HepG2 (cell line): Measurements from ENCODE around the gene G6PC3. TPM values are rescaled to one million over a fixed set of nuclear protein-coding genes. Genes with fewer than 3 reads are reported as not detected.

Experiments used
- ATAC-seq: fragments of 200-7000 bp; cut with Tn5 transposase; 3 replicates; pipeline ENCODE4 v1.9.1; 2020; ENCODE audit warnings: mild to moderate bottlenecking, moderate library complexity
- BruUV-seq: library from RNA; stranded (reverse); fragments of 400-500 nt; replicated peaks from 2 replicates; lab custom pipeline; 2021; lab: Mats Ljungman, UMichigan
- CTCF ChIA-PET: fragments of 300-600 bp; formaldehyde crosslinking; extraction: SDS; loops from one replicate; lab custom pipeline; 2021; ENCODE audit warnings: low total read pairs, inconsistent platforms, low intra/inter-chr PET ratio; lab: Yijun Ruan, JAX
- POLR2A ChIA-PET: fragments of 350-600 bp; sonication (Branson Sonifier 250); formaldehyde crosslinking; loops from one replicate; lab custom pipeline; 2020; ENCODE audit warnings: antibody characterized with exemption, inconsistent platforms; lab: Yijun Ruan, JAX
- DNase-seq: peaks from one replicate; pipeline ENCODE4 v3.0.0-alpha.2; 2015; ENCODE audit warnings: low spot score
- FAIRE-seq: peaks from 3 replicates; lab custom pipeline; 2011; peaks lifted over from hg19 to GRCh38; lab: Jason Lieb, UNC
- H2AFZ ChIP-seq: one replicate; pipeline ENCODE4 v1.6.1; 2011; ENCODE audit warnings: low read length, inconsistent platforms
- H3K27ac ChIP-seq: fragments of 300-600 bp; 3 replicates; pipeline ENCODE4 v1.8.0; 2011; ENCODE audit warnings: mixed run types, mild to moderate bottlenecking, mixed read lengths, low read length, inconsistent platforms; ENCODE audit not compliant: insufficient read depth; ENCODE audit errors: extremely low read length
- H3K27me3 ChIP-seq, 2 experiments: fragments of 200-600 bp in 1 of 2; 2 replicates in 1 of 2; 3 replicates in 1 of 2; pipeline versions ENCODE4 v1.6.0 to v1.8.0; 2011; ENCODE audit warnings: low read length in 2 of 2, mild to moderate bottlenecking in 2 of 2, moderate library complexity in 2 of 2, inconsistent platforms in 1 of 2; ENCODE audit not compliant: insufficient read depth in 2 of 2, control insufficient read depth in 1 of 2
- H3K36me3 ChIP-seq, 2 experiments: fragments of 200-600 bp in 1 of 2; replicated peaks in 1 of 2; 2 replicates in 1 of 2; 3 replicates in 1 of 2; pipeline versions ENCODE4 v1.5.1 to v1.8.0; 2011; ENCODE audit warnings: low read length in 2 of 2, inconsistent platforms in 1 of 2; ENCODE audit not compliant: insufficient read depth in 2 of 2, control insufficient read depth in 1 of 2
- H3K4me1 ChIP-seq: 2 replicates; pipeline ENCODE4 v1.5.1; 2012; ENCODE audit warnings: low read length, inconsistent platforms; ENCODE audit not compliant: insufficient read depth
- H3K4me2 ChIP-seq: 2 replicates; pipeline ENCODE4 v1.6.0; 2011; ENCODE audit warnings: low read depth, low read length, inconsistent platforms
- H3K4me3 ChIP-seq, 3 experiments: fragments of 200-600 bp in 1 of 3; sonication (generic), shearing (Covaris generic) in 1 of 3; replicated peaks in 1 of 3; 2 replicates each; pipeline ENCODE4 v1.5.1; 2011 to 2016; ENCODE audit warnings: low read length in 3 of 3, inconsistent platforms in 2 of 3, low read depth in 2 of 3, mild to moderate bottlenecking in 2 of 3, control low read depth in 1 of 3, mixed read lengths in 1 of 3; ENCODE audit not compliant: insufficient read depth in 1 of 3
- H3K79me2 ChIP-seq: one replicate; pipeline ENCODE4 v1.6.1; 2011; ENCODE audit warnings: low read length, inconsistent platforms; ENCODE audit not compliant: insufficient read depth
- H3K9ac ChIP-seq: 2 replicates; pipeline ENCODE4 v1.6.0; 2011; ENCODE audit warnings: mild to moderate bottlenecking, low read depth, low read length, inconsistent platforms; ENCODE audit not compliant: insufficient read depth
- H3K9me3 ChIP-seq: 2 replicates; pipeline ENCODE4 v1.5.1; 2012; ENCODE audit warnings: mild to moderate bottlenecking, low read length
- H4K20me1 ChIP-seq: 2 replicates; pipeline ENCODE4 v1.6.0; 2011; ENCODE audit warnings: inconsistent platforms, mild to moderate bottlenecking, low read length, moderate library complexity; ENCODE audit not compliant: insufficient read depth
- AGO2 ChIP-seq: fragments of 200-400 bp; formaldehyde crosslinking; optimal IDR thresholded peaks from 2 replicates; pipeline ENCODE3; 2017; ENCODE audit warnings: mild to moderate bottlenecking, low read depth, low read length, moderate library complexity
- ATRX ChIP-seq: sonication (generic); formaldehyde crosslinking; IDR thresholded peaks from 2 replicates; pipeline ENCODE4 v1.4.0; 2020; ENCODE audit warnings: missing genetic modification reagents, borderline replicate concordance
- POLR2G ChIP-seq: fragments of 200-400 bp; formaldehyde crosslinking; IDR thresholded peaks from 2 replicates; pipeline ENCODE4 v1.6.1; 2018; ENCODE audit warnings: mild to moderate bottlenecking, low read depth, low read length, moderate library complexity
- PREB ChIP-seq: sonication (generic); formaldehyde crosslinking; IDR thresholded peaks from 2 replicates; pipeline ENCODE4 v1.4.0; 2020; ENCODE audit warnings: missing genetic modification reagents
- RELA ChIP-seq: sonication (generic); formaldehyde crosslinking; IDR thresholded peaks from 2 replicates; pipeline ENCODE4 v1.4.0; 2020; ENCODE audit warnings: missing genetic modification reagents
- ZNF703 ChIP-seq: sonication (generic); formaldehyde crosslinking; IDR thresholded peaks from 2 replicates; pipeline ENCODE4 v1.5.1; 2020; ENCODE audit warnings: missing genetic modification reagents, mild to moderate bottlenecking, moderate library complexity, borderline replicate concordance
- ZNF768 ChIP-seq: sonication (generic); formaldehyde crosslinking; IDR thresholded peaks from 2 replicates; pipeline ENCODE4 v1.4.0; 2020; ENCODE audit warnings: missing genetic modification reagents
- ZNF772 ChIP-seq: sonication (generic); formaldehyde crosslinking; IDR thresholded peaks from 2 replicates; pipeline ENCODE4 v1.5.0; 2020; ENCODE audit warnings: mild to moderate bottlenecking, missing genetic modification reagents
- ZNF776 ChIP-seq: sonication (generic); formaldehyde crosslinking; IDR thresholded peaks from 2 replicates; pipeline ENCODE4 v1.4.0; 2020; ENCODE audit warnings: mild to moderate bottlenecking, missing genetic modification reagents
- WGBS: methylation state at CpG from one replicate; pipeline ENCODE4 v1.1.6; 2017; ENCODE audit warnings: low lambda C conversion rate; 5-methylcytosine and 5-hydroxymethylcytosine counted together
- in situ Hi-C: cut with HindIII; loops from 2 replicates; pipeline ENCODE4 v1.10.0; 2017; ENCODE audit warnings: low pct_unique_long_range_greater_than_20kb; ENCODE audit not compliant: extremely low pct_ligation_motif_present
- intact Hi-C: fragments of 100-400 bp; cut with micrococcal nuclease; formaldehyde crosslinking; loops from one replicate; pipeline ENCODE4 v1.10.0; 2022; ENCODE audit not compliant: unreplicated experiment
- polyA plus RNA-seq, 8 experiments: library from polyadenylated mRNA; depleted of rRNA in 3 of 8; stranded (reverse) in 7 of 8; unstranded in 1 of 8; fragments of >200 nt; fragmentation: Illumina TruSeq in 4 of 8; extraction: Trizol in 4 of 8; gene quantifications; 2 replicates each; pipeline versions ENCODE4 v1.2.1 to v1.2.3, GENCODE V29; 2011 to 2016; ENCODE audit warnings: low read depth in 4 of 8, missing spikeins in 1 of 8, mixed read lengths in 1 of 8; ENCODE audit not compliant: insufficient read depth in 1 of 8
- total RNA-seq, 5 experiments: library from RNA; depleted of rRNA; stranded (reverse); fragments of >200 nt; fragmentation: Illumina TruSeq; extraction: Trizol; gene quantifications; 2 replicates each; pipeline ENCODE4 v1.2.3, GENCODE V29; 2016; ENCODE audit warnings: low read depth in 1 of 5
- TF ChIP-seq, protein P1 (sequence below): sonication (generic); formaldehyde crosslinking; IDR thresholded peaks from 2 replicates; pipeline ENCODE4 v1.4.0; 2020; ENCODE audit warnings: missing genetic modification reagents
- TF ChIP-seq, protein P2 (sequence below): sonication (generic); formaldehyde crosslinking; IDR thresholded peaks from 2 replicates; pipeline ENCODE4 v1.4.0; 2020; ENCODE audit warnings: missing genetic modification reagents, borderline replicate concordance
- TF ChIP-seq, protein P3 (sequence below): sonication (generic); formaldehyde crosslinking; IDR thresholded peaks from 2 replicates; pipeline ENCODE4 v1.5.1; 2020; ENCODE audit warnings: mild to moderate bottlenecking, missing genetic modification reagents, moderate library complexity

G6PC3 gene
- total and polyA plus RNA-seq, 2 of the 13 experiments (the other 11 are each of a cell fraction or from before 2014, with no cell fraction given) = 38.5 to 75.8 TPM

GRCh38 chr17:44022246-44022645 is 48.3 kb upstream of the G6PC3 start (continued):
- TF ChIP-seq ZNF772 (CRISPR knock-in tag) = no peak
- TF ChIP-seq, all 625 proteins: peak for 0

DNA sequence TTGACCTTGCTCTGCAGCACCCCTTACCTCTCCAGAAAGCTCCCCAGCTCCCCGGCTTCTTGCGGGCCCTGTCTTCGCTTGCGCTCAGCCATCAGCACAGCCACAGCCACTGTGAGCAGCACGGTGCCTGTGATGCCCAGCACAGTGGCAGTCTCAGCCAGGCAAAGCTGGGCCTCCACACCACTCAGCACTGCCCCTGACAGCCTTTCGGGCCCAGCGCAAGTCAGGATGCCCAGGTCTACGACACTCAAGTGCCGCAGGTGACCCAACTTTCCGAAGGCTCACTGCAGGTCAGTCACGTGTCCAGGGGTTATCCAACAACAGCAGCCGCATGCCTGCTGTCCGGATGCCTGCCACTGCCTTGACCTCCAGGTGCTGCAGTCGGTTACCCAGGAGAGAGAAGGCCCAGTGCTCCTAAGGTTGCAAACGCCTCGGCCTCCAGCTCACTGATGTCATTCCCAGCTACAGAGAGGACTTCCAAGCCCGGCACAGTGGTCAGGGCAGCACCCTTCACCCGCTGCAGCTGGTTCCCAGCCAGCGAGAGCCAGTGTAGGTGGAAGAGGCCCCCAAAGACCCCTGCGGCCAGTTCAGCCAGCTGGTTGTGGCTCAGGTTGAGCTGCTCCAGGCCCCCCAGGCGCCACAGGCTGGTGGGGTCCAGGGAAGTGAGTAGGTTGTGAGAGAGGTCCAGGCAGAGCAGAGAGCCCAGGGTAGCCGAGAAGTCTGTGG is 46.8 kb upstream of the G6PC3 start:
- intact Hi-C loops = no loop called here
- ATAC-seq (peak; percentile 25), FAIRE-seq (no peak), DNase-seq (no peak)
- Histone ChIP-seq H2AFZ (no peak overlapping the region), H3K79me2 (no peaks in the 10 kb centered on the region), H3K4me2 (no peak overlapping the region), H3K9me3 (no peaks in the 10 kb centered on the region), H3K4me1 (no peaks in the 10 kb centered on the region), H4K20me1 (no peaks in the 10 kb centered on the region), H3K4me3 (no peak overlapping the region), H3K9ac (no peak overlapping the region), H3K27me3 (no peaks in the 10 kb centered on the region), H3K36me3 (peaks cover 5 to 11% of the 10 kb centered on the region in 2 experiments; a peak in 3 of 5 replicates), H3K27ac (no peak overlapping the region)
- WGBS = 96% methylated on average over 20 of the region's 22 CpGs
- no TSS peak for BruUV-seq
- POLR2A ChIA-PET = interaction anchor here (0.7 kb wide), 1 partner anchor 752 kb away, joined by 3 read pairs; no protein-coding TSS in a partner anchor
- in situ Hi-C loops = no loop called here
- CTCF ChIA-PET = no interaction called here
- 0 out of 2 replicates have a peak, but pooled peaks have one; percentile 24 for TF ChIP-seq ZNF776 (CRISPR knock-in tag)
- peak; percentile 20; the same call in 1 of the 2 replicates for TF ChIP-seq POLR2G
- no peak for TF ChIP-seq RELA
- TF ChIP-seq, protein P1, sequence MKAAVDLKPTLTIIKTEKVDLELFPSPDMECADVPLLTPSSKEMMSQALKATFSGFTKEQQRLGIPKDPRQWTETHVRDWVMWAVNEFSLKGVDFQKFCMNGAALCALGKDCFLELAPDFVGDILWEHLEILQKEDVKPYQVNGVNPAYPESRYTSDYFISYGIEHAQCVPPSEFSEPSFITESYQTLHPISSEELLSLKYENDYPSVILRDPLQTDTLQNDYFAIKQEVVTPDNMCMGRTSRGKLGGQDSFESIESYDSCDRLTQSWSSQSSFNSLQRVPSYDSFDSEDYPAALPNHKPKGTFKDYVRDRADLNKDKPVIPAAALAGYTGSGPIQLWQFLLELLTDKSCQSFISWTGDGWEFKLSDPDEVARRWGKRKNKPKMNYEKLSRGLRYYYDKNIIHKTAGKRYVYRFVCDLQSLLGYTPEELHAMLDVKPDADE (CRISPR knock-in tag) = no peak
- TF ChIP-seq PREB = no peak
- TF ChIP-seq ATRX (CRISPR knock-in tag) = no peak
- TF ChIP-seq, protein P2, sequence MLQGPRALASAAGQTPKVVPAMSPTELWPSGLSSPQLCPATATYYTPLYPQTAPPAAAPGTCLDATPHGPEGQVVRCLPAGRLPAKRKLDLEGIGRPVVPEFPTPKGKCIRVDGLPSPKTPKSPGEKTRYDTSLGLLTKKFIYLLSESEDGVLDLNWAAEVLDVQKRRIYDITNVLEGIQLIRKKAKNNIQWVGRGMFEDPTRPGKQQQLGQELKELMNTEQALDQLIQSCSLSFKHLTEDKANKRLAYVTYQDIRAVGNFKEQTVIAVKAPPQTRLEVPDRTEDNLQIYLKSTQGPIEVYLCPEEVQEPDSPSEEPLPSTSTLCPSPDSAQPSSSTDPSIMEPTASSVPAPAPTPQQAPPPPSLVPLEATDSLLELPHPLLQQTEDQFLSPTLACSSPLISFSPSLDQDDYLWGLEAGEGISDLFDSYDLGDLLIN (CRISPR knock-in tag) = no peak
- peak; percentile 97 for TF ChIP-seq AGO2
- TF ChIP-seq, protein P3, sequence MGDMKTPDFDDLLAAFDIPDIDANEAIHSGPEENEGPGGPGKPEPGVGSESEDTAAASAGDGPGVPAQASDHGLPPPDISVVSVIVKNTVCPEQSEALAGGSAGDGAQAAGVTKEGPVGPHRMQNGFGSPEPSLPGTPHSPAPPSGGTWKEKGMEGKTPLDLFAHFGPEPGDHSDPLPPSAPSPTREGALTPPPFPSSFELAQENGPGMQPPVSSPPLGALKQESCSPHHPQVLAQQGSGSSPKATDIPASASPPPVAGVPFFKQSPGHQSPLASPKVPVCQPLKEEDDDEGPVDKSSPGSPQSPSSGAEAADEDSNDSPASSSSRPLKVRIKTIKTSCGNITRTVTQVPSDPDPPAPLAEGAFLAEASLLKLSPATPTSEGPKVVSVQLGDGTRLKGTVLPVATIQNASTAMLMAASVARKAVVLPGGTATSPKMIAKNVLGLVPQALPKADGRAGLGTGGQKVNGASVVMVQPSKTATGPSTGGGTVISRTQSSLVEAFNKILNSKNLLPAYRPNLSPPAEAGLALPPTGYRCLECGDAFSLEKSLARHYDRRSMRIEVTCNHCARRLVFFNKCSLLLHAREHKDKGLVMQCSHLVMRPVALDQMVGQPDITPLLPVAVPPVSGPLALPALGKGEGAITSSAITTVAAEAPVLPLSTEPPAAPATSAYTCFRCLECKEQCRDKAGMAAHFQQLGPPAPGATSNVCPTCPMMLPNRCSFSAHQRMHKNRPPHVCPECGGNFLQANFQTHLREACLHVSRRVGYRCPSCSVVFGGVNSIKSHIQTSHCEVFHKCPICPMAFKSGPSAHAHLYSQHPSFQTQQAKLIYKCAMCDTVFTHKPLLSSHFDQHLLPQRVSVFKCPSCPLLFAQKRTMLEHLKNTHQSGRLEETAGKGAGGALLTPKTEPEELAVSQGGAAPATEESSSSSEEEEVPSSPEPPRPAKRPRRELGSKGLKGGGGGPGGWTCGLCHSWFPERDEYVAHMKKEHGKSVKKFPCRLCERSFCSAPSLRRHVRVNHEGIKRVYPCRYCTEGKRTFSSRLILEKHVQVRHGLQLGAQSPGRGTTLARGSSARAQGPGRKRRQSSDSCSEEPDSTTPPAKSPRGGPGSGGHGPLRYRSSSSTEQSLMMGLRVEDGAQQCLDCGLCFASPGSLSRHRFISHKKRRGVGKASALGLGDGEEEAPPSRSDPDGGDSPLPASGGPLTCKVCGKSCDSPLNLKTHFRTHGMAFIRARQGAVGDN (CRISPR knock-in tag) = peak; percentile 28; the same call in 1 of the 2 replicates
- TF ChIP-seq ZNF703 (CRISPR knock-in tag) = no peak
- TF ChIP-seq ZNF768 (CRISPR knock-in tag) = peak; percentile 32; the same call in 1 of the 2 replicates
